Mucosa of rectum (tissue), 2 donors: Measurements from ENCODE around the gene SIRT7.

Experiments
- H3K27ac ChIP-seq, 2 donors: one replicate each; pipeline ENCODE4 v1.7.0; 2013; ENCODE audit warnings: inconsistent platforms in 2 of 2, low read depth in 2 of 2, low read length in 2 of 2
- H3K27me3 ChIP-seq, 2 donors: one replicate each; pipeline ENCODE4 v1.7.0; 2013; ENCODE audit warnings: low read length in 2 of 2; ENCODE audit not compliant: control insufficient read depth in 2 of 2, insufficient read depth in 2 of 2
- H3K36me3 ChIP-seq, 2 donors: one replicate each; pipeline ENCODE4 v1.7.0; 2013; ENCODE audit warnings: low read length in 2 of 2; ENCODE audit not compliant: control insufficient read depth in 2 of 2, insufficient read depth in 2 of 2
- H3K4me1 ChIP-seq, 2 donors: one replicate each; pipeline ENCODE4 v1.7.0; 2013; ENCODE audit warnings: low read length in 2 of 2, mild to moderate bottlenecking in 1 of 2; ENCODE audit not compliant: control insufficient read depth in 2 of 2, insufficient read depth in 2 of 2
- H3K4me3 ChIP-seq, 2 donors: one replicate each; pipeline ENCODE4 v1.7.0; 2013; ENCODE audit warnings: low read length in 2 of 2
- H3K9ac ChIP-seq, 2 donors: one replicate each; pipeline ENCODE4 v1.7.0; 2013; ENCODE audit warnings: low read length in 2 of 2, low read depth in 1 of 2, mild to moderate bottlenecking in 1 of 2
- H3K9me3 ChIP-seq, 2 donors: one replicate each; pipeline ENCODE4 v1.7.0; 2013; ENCODE audit warnings: low read length in 2 of 2; ENCODE audit not compliant: control insufficient read depth in 2 of 2
- donor health status: healthy.
- donor health status: Normal muscosa, but diverticular disease.

SIRT7 gene

DNA sequence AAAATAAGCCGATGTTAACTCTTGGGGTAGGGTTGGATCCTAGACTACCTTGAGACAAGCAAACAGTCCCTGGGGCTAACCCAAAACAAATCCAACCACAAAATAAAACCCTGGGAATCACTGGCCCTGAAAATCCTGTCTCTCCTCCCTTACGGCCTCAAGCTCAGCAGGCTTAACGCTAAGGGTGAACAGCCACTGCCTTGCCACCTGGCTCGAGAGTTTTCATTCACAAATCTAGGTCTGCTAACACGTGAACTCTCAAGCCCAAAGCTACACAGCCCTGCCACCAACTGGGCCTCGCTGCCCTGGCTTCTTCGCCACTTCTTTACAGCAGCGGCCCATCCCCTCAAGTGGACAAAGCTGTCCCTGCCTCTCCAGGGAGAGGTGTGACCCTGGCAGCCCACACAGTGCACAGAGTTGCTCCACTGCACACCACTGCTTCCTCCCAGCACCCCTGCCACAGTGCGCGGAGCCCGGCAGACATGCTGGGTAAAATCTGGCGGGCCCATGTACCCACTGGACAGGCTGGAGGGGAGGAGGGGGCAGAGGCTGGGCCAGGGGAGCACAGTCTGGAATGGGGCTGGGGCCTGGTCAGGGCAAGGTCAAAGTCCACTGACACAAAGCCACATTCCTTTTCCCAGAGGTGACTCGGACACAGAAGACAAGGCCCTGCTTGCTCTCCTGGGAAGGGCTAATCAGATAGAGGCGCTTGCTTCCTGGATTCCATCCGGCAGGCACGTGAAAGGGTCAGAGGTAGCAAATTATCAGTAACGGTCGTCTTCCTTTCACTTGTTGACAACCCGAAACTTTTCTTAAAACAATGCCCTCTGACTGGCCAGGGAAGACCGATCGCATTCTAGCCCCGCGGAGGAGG lies 7.8 kb downstream of the SIRT7 start:
- Histone ChIP-seq H3K4me1 (peaks cover 10% of the 10 kb centered on the region in 2 donors), H3K36me3 (peaks cover 38 to 50% of the 10 kb centered on the region in 2 donors), H3K9me3 (no peaks in the 10 kb centered on the region), H3K9ac (peak overlapping the region; percentile 61 to 76), H3K4me3 (peak overlapping the region; percentile 76 to 79), H3K27ac (peak overlapping the region; percentile 58 to 77), H3K27me3 (no peaks in the 10 kb centered on the region)

DNA sequence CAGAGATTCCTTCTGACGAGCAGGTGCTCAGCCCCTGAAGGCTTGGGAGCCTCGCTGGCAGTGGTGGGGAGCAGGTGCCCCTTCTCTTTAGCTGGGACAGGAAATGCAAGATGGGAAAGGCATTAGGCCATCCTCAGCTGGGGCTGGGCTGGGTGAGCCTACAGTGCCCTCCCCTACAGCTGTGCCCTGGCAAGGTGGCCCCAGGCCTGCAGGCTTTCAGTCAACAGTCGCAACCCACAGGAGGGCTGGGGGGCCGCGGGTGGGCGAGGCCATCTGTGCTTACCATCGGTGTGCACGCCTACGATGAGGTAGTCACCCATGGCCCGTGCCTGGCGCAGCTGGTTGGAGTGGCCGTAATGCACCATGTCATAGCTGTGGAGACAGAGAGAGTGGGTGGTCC lies 8.7 kb downstream of the SIRT7 start:
- Histone ChIP-seq H3K27me3 (no peaks in the 10 kb centered on the region), H3K27ac (no peak overlapping the region), H3K9ac (no peak overlapping the region), H3K9me3 (no peaks in the 10 kb centered on the region), H3K36me3 (peaks cover 30 to 46% of the 10 kb centered on the region in 2 donors), H3K4me3 (no peak overlapping the region), H3K4me1 (peaks cover 10% of the 10 kb centered on the region in 2 donors)

DNA sequence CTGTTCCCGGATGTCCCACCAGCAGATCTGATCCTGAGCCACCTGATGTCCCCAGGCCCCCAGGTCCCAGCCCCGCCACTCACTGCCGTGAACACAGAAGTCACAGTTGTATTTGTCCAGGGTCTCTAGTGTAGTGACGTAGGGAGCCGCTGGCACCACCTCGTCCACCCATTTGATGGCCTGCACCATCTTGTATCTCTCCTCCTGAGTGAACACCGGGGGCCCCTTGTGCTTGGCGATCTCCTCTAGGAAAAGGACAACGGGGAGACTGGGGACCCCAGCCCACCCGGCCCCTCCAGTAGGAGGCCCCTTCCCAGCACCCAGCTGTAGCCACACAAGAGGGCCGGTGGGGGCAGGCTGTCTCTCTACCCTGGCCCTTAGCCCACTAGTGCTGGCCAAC lies 9.2 kb downstream of the SIRT7 start:
- Histone ChIP-seq H3K27me3 (no peaks in the 10 kb centered on the region), H3K27ac (no peak overlapping the region), H3K36me3 (peaks cover 25 to 43% of the 10 kb centered on the region in 2 donors), H3K9me3 (no peaks in the 10 kb centered on the region), H3K9ac (no peak overlapping the region), H3K4me3 (no peak overlapping the region), H3K4me1 (peaks cover 10% of the 10 kb centered on the region in 2 donors)

DNA sequence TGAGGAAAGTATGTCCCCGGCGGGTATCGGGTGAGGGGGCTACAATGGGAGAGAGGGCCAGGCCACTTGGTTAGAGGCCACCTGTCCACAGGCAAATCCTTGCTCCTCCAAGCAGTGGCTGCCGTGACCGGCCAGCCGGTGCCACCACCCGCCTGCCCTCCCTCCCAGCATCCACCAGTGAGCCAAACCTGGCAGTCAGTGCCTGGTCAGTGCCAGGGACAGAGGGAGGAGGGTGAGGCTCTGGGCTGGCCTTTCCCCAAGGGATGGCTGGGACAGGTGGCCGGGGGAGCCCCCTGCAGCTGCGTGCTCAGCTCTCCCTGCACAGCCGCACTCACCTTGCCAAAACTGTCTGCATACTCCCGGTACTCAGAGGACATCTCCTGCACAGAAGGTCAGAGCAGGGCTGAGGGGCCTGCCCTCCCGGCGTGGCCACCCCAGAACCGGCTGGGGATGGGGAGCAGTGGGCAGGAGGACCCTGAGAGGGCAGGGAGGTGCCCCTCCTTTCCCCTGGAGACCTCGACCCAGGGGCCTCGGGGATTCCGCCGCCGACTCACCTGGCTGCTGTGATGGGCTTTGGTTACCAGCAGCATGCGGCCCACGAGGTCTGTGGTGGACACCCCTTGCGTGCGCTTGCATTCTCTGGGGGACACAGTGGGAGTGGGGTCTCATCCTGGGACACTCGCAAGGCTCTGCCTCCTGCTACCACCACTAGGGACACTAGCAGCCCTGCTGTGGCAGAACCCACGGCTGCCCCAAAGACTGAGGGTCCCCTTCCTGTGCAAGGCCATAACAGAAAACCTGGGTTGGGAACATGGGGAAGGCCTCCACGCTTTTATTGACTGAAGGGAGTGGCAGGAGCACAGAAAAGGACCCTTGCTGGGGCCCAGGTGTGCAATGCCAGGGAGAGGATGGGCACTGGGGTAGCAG lies 10.5 kb downstream of the SIRT7 start:
- Histone ChIP-seq H3K4me1 (peaks cover 10 to 13% of the 10 kb centered on the region in 2 donors), H3K4me3 (no peak overlapping the region), H3K36me3 (peaks cover 12 to 31% of the 10 kb centered on the region in 2 donors), H3K9me3 (no peaks in the 10 kb centered on the region), H3K27ac (no peak overlapping the region), H3K27me3 (no peaks in the 10 kb centered on the region), H3K9ac (no peak overlapping the region)

DNA sequence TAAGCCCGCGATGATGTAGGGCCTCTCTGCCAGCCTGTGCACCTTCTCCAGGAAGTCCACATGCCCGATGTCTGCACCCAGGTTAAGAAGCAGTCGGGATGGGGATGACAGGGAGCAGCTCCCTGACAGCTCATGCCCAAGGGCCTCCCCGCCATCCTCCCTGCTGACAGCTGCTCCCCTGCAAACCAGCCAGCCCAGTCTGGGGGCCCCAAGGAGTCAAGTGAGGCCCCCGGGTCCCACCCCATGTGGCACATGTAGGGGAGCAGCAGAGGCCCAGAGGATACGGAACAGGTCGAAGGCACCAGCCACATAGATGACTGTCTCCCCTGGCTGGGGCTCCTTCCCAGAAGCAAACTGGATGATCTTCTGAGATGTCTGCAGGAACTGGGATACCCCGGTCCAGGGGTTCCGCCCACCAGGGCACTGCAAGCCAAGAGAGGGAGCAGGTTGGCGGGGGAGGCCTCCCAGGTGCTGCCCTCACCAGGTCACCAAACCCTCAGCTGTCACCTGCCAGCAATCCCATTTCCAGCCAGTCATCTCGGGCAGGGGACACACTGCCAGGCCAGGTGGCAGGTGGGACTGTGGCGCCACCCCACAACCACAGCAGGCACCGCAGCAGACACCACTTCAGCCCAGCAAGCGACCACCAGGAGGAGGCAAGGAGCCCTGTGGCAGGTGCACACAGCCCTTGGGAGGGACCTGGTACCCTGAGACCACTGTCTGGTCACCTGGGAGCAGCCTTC lies 11.3 kb downstream of the SIRT7 start:
- no peak overlapping the region for H3K27ac ChIP-seq
- H3K9ac ChIP-seq, result no peak overlapping the region

DNA sequence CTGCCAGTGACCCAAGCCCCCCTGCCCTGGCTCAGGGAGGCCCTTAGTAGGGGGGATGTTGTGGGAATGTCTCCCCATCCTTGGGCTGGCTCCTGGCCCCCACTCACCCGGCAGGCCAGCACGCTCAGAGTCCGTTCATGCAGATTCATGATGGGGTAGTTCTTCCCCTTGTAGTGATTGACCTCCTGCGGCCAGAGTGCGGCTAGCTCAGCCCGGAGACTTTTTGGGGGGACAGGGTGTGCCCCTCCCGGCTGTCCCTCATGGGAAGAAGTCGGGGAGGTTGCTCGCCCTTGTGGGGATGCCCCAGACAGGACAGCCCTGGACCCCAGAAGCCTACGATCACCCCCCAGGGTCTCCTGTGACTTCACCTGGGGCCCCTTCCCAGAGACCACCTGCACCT lies 12.0 kb downstream of the SIRT7 start:
- peaks cover 0 to 3% of the 10 kb centered on the region in 2 donors for H3K27me3 ChIP-seq
- H3K4me3 ChIP-seq, result no peak overlapping the region
- no peak overlapping the region for H3K9ac ChIP-seq
- H3K9me3 ChIP-seq, result no peaks in the 10 kb centered on the region
- no peak overlapping the region for H3K27ac ChIP-seq
- peaks cover 10 to 13% of the 10 kb centered on the region in 2 donors for H3K4me1 ChIP-seq
- H3K36me3 ChIP-seq, result peaks cover 8 to 26% of the 10 kb centered on the region in 2 donors

More for the DNA sequence above, 11.3 kb downstream of the SIRT7 start:
- Histone ChIP-seq H3K36me3 (peaks cover 8 to 26% of the 10 kb centered on the region in 2 donors), H3K4me1 (peaks cover 10 to 13% of the 10 kb centered on the region in 2 donors), H3K4me3 (no peak overlapping the region), H3K9me3 (no peaks in the 10 kb centered on the region), H3K27me3 (no peaks in the 10 kb centered on the region)

DNA sequence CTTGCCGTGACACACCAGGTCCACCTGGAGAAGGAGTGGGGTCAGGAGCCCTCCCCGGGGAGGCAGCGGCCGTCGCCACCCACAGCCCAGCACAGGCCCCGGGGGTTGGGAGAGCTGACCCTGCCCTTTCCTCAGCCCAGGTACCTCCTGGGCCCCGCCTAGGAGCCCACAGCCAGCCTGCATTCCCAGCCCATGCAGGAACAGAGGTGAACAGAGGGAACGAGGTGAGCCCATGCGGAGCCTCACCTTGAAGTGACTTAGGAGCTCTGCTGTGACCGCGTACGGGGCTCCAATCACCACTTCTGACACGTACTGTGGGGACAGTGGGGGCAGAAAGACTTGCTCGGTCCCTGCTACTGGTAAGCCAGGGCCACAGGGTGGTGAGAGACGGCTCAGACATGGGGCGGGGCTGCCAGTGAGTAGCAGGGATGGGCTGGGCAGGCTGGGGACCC lies 12.5 kb downstream of the SIRT7 start:
- H3K9ac ChIP-seq, result no peak overlapping the region
- peaks cover 9 to 27% of the 10 kb centered on the region in 2 donors for H3K36me3 ChIP-seq
- no peak overlapping the region for H3K27ac ChIP-seq
- H3K9me3 ChIP-seq, result no peaks in the 10 kb centered on the region
- H3K4me3 ChIP-seq, result no peak overlapping the region
- peaks cover 7 to 10% of the 10 kb centered on the region in 2 donors for H3K4me1 ChIP-seq
- H3K27me3 ChIP-seq, result peaks cover 0 to 3% of the 10 kb centered on the region in 2 donors

DNA sequence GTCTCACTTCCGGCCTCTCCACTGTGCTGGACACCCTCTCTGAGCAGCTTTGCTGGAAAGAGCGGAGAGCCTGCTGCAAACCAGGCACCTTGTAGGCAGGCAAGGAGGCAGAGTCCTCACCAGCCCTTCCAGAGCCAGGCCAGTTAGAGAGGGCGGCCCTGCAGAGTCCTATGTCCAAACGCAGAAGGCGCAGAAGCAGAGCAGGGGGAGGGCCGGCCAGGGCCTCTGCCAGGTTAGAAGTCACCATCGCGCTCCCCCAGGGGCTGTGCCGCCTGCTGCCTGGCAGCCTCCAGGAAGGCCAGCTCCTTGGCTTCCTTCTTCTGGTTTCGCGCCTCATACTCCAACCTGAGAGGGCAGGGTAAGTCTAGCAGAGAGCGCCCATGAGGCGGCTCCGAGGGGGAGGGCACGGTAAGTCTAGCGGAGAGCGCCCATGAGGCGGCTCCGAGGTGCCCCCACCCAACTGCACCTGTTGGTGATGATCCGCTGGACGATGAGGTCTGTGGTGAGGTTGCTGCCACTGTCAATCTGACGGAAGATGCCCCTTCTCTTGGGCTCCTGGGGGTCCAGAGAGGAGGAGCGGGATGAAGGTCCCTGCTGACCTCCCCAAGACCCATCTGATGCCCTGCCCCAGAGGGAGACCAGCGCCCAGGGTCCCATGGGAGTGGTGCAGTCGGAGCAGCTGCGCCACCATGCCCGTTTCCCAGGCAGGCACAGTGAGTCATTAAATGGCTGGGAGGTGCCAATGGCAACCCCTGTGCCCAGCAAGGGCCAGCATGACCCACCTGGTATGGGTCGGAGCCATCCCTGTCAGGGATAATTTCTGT lies 13.2 kb downstream of the SIRT7 start:
- no peak overlapping the region for H3K9ac ChIP-seq
- H3K4me1 ChIP-seq, result peaks cover under 1 to 3% of the 10 kb centered on the region in 2 donors
- peaks cover 0 to 3% of the 10 kb centered on the region in 2 donors for H3K27me3 ChIP-seq
- no peaks in the 10 kb centered on the region for H3K9me3 ChIP-seq
- H3K36me3 ChIP-seq, result peaks cover 15 to 32% of the 10 kb centered on the region in 2 donors
- no peak overlapping the region for H3K27ac ChIP-seq
- no peak overlapping the region for H3K4me3 ChIP-seq
